K562 (cell line): Measurements from ENCODE around the gene ICAM3. TPM values are rescaled to one million over a fixed set of nuclear protein-coding genes. Genes with fewer than 3 reads are reported as not detected.
A peak's percentile ranks its signal among the peaks of the same experiment; 100 is the strongest.

Experiments used
- CBFA2T2 ChIP-seq: fragments of 450-650 bp; conservative IDR thresholded peaks from 2 replicates; pipeline ENCODE4 v1.6.1; 2017; ENCODE audit warnings: mild to moderate bottlenecking
- E2F8 ChIP-seq: fragments of 450-650 bp; IDR thresholded peaks from 2 replicates; pipeline ENCODE4 v1.7.1; 2018; ENCODE audit warnings: mild to moderate bottlenecking, low read depth; ENCODE audit not compliant: partially characterized antibody
- IRF9 ChIP-seq: fragments of 450-650 bp; IDR thresholded peaks from 2 replicates; pipeline ENCODE4 v1.6.1; 2016; ENCODE audit warnings: missing biosample characterization, missing genetic modification characterization
- MECOM ChIP-seq: fragments of 250-450 bp; sonication (Bioruptor Pico); IDR thresholded peaks from 2 replicates; pipeline ENCODE4 v1.8.0; 2022; ENCODE audit warnings: inconsistent platforms
- TFAP4 ChIP-seq: sonication (generic); formaldehyde crosslinking; IDR thresholded peaks from 2 replicates; pipeline ENCODE4 v1.8.0; 2022; ENCODE audit warnings: missing genetic modification reagents, mild to moderate bottlenecking, moderate library complexity, borderline replicate concordance
- UBTF ChIP-seq, 2 experiments: IDR thresholded peaks; 2 replicates each; pipeline ENCODE4 v1.6.1; 2012; ENCODE audit warnings: improper control_type of control experiment in 2 of 2, low read depth in 2 of 2, low read length in 2 of 2, borderline replicate concordance in 1 of 2
- ZBTB34 ChIP-seq: fragments of 250-450 bp; sonication (Bioruptor Pico); IDR thresholded peaks from 2 replicates; pipeline ENCODE4 v1.8.0; 2021; ENCODE audit warnings: mild to moderate bottlenecking, moderate library complexity
- ZNF668 ChIP-seq: fragments of 250-450 bp; sonication (Bioruptor Pico); IDR thresholded peaks from 2 replicates; pipeline ENCODE4 v1.8.0; 2022; ENCODE audit warnings: mild to moderate bottlenecking, inconsistent platforms
- polyA plus RNA-seq, 8 experiments: library from polyadenylated mRNA; depleted of rRNA in 4 of 8; stranded (reverse) in 5 of 8; unstranded in 3 of 8; fragments of >200 nt; fragmentation: Nextera tagmentation in 2 of 8; fragmentation: Illumina TruSeq in 1 of 8; extraction: Ambion mirVana in 2 of 8; extraction: Trizol in 1 of 8; gene quantifications; 2 replicates each; pipeline versions ENCODE4 v1.2.1 to v1.2.3, GENCODE V29; 2011 to 2014; ENCODE audit warnings: inconsistent platforms in 1 of 8, missing spikeins in 1 of 8
- total RNA-seq, 7 experiments: library from RNA; depleted of rRNA in 6 of 7; stranded (reverse); fragments of >200 nt in 6 of 7; fragmentation: Illumina TruSeq in 2 of 7; extraction: Trizol in 2 of 7; gene quantifications; 2 replicates each; pipeline versions ENCODE4 v1.2.1 to v1.2.3, GENCODE V29; 2011 to 2021; ENCODE audit warnings: low replicate concordance in 1 of 7

ICAM3 gene
- total and polyA plus RNA-seq, 9 of the 15 experiments (the other 6 are each of a cell fraction or from before 2014, with no cell fraction given) = 6.5 to 39.5 (median 24.2) TPM

- TF ChIP-seq ZBTB34 (CRISPR knock-in tag) = no peak
- TF ChIP-seq MECOM = 0 out of 2 replicates have a peak, but pooled peaks have one; percentile 14
- no peak for TF ChIP-seq ZNF668
- no peak for TF ChIP-seq UBTF (IDR thresholded peaks at IDR 0.05; ENCODE audit: borderline replicate concordance in 1 of 2, low read depth in 2 of 2, low read length in 2 of 2)
- TF ChIP-seq IRF9 (tag) = no peak
- no peak for TF ChIP-seq E2F8
- peak; percentile 86 for TF ChIP-seq CBFA2T2
- TF ChIP-seq TFAP4 = peak; percentile 64; the same call in 1 of the 2 replicates
Measured at GRCh38 chr19:10333758-10334587, 5.5 kb downstream of the ICAM3 start (continued).
